Non-pigmented ciliary epithelial cell (primary cell): ENCODE results near the gene CASP10.

ENCODE experiments used
- DNase-seq: peaks from one replicate; pipeline ENCODE4 v3.0.0-alpha.2; 2010; ENCODE audit warnings: low read depth

Gene CASP10

GRCh38 chr2:201260302-201260800 is 77.4 kb downstream of the CASP10 start, which contains the start of gene CASP8:
Gene CASP8 (plus strand): TSS chr2:201260536. CDS start chr2:201266487, 5,951 bp downstream.
- no peak for DNase-seq

- no peak for DNase-seq
Observed at GRCh38 chr2:201261471-201261870, 78.5 kb downstream of the CASP10 start.

- no peak for DNase-seq
Observed at GRCh38 chr2:201261906-201262305, 79.0 kb downstream of the CASP10 start.

- DNase-seq = no peak
Observed at GRCh38 chr2:201262718-201263117, 79.8 kb downstream of the CASP10 start.

- DNase-seq = no peak
Observed at GRCh38 chr2:201263779-201264178, 80.8 kb downstream of the CASP10 start.

GRCh38 chr2:201264472-201265173 is 81.7 kb downstream of the CASP10 start:
- DNase-seq = no peak

- no peak for DNase-seq
Observed at GRCh38 chr2:201266629-201267028, 83.7 kb downstream of the CASP10 start.

- no peak for DNase-seq
Observed at GRCh38 chr2:201267278-201268030, 84.5 kb downstream of the CASP10 start.

GRCh38 chr2:201269764-201270163 is 86.8 kb downstream of the CASP10 start:
- no peak for DNase-seq

GRCh38 chr2:201270293-201271001 is 87.5 kb downstream of the CASP10 start:
- DNase-seq = no peak

- DNase-seq = no peak
Observed at GRCh38 chr2:201271917-201272316, 89.0 kb downstream of the CASP10 start.

GRCh38 chr2:201273330-201273983 is 90.5 kb downstream of the CASP10 start:
- no peak for DNase-seq

GRCh38 chr2:201275069-201275468 is 92.1 kb downstream of the CASP10 start:
- DNase-seq = no peak

- DNase-seq = no peak
Observed at GRCh38 chr2:201275990-201276389, 93.0 kb downstream of the CASP10 start.

- DNase-seq = no peak
Observed at GRCh38 chr2:201276511-201276910, 93.6 kb downstream of the CASP10 start.
